HG02610 (cell line): ENCODE results near the gene LTBP3.
A peak's percentile ranks its signal among the peaks of the same experiment; 100 is the strongest.

Experiments used
- ATAC-seq: cut with Tn5 transposase; IDR thresholded peaks from one replicate; pipeline ENCODE4 v1.9.1; 2021; ENCODE audit warnings: mild to moderate bottlenecking, moderate library complexity; ENCODE audit not compliant: unreplicated experiment

Gene LTBP3

DNA sequence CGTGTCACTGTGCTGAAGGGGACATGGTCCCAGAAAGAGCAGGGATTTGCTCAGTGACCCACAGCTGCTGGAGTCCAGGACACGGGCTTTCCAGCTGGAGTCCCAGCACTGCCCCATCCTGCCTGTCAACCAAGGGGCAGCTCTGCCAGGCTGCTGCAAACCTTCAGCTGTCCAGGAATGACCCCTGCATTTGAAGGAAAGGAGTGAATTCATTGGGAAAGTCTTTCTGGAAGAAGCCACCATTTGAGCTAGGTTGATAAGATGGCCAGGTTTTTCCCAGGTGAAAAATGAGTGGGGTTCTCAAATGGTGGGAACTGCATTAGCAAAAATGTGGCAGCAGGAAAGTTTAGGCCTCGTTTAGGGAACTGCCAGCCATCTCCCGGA lies 28.1 kb upstream of the LTBP3 start:
- no peak for ATAC-seq

DNA sequence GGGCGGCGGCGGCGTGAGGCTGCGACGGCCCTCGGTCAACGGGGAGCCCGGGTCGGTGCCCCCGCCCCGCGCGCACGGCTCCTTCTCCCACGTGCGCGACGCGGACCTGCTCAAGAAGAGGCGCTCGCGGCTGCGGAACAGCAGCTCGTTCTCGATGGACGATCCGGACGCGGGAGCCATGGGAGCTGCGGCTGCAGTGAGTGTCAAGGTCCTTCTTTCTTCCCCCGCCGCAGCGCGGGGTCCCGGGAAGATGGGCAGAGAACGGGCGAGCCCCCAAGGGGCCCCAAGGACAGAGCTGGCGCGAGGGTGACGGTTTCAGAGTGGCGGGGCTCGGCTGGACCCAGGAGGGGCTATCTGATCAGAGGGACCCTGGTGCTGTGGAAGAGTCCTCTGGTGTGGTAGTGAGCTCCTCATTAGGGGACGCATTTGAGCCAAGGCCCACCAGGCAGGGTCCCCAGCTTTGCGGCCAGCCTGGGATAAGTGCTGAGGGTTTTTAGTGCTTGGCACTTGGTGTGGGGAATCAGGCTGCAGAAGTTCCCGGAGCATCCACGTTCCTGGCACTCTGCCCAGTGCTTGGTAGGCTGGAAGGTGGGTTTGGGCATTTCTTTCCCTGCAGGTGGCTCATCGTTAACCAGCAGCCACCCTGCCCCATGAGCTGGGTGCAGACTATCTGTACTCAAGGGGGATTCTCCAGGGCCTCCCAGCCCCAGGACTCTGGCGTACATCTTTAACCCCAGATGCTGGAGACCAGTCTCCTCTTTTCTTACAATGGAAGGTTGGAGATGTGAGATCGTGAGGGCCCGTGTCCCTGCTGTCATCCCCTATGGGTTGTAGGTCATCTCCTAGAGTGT lies 27.5 kb upstream of the LTBP3 start:
- no peak for ATAC-seq

DNA sequence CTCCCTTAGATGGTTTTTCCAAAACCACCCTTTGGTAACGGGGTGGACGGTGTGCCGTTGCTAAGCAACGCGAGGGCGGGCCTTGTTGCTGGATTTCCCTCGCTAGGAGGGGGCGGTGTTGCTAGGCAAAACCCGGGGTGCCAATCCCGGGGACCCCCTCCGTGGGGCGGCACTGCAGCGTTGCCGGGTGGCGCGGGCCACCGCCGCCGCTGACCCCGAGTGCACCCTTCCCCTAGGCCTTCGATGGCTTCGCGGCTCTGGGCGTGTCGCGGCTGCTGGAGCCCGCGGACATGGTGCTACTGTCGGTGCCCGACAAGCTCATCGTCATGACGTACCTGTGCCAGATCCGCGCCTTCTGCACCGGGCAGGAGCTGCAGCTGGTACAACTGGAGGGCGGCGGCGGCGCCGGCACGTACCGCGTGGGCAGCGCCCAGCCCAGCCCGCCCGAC lies 26.6 kb upstream of the LTBP3 start:
- ATAC-seq, result no peak

DNA sequence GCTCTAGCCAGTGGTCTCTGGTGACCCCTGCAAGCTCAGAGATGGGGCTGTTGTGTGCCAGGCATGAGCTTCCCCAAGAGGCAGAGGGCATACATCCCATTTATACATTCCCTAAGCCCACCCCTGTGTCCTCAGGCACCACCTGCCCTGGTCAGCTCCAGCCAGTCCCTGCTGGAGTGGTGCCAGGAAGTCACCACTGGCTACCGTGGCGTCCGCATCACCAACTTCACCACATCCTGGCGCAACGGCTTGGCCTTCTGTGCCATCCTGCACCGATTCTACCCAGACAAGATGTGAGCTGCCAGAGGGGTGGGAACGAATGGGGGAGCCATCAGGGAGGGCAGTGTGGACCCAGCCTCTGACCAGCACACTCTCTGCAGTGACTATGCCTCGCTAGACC lies 25.9 kb upstream of the LTBP3 start:
- no peak for ATAC-seq

DNA sequence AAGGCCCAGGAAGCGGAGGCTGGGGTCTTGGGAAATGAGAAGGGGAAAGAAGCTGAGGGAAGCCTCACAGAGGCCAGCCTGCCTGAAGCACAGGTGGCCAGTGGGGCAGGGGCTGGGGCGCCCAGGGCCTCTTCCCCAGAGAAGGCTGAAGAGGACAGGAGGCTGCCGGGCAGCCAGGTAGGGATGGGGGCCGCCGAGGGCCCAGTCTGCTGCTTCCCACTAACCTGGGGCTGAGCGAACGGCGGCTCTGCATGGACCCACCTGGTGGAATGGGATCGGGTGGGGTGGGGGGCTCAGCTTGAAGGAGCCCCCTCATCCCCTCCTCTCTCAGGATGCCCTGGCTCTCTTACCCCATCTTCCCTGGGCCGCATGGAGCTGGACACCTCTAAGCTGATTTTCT lies 25.4 kb upstream of the LTBP3 start:
- no peak for ATAC-seq

DNA sequence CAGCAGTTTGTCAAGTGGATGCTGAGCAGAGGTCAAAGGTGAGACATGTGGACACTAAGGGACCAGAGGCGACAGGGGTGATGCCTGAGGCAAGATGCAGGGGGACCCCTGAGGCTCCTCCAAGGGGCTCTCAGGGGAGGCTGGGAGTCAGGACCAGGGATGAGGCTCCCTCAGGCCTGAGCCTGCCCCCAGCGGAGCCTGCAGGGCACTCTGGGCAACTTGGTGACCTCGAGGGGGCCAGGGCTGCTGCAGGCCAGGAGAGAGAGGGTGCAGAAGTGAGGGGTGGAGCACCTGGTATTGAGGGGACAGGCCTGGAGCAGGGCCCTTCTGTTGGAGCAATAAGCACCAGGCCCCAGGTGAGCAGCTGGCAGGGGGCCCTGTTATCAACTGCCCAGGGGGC lies 23.8 kb upstream of the LTBP3 start:
- no peak for ATAC-seq

DNA sequence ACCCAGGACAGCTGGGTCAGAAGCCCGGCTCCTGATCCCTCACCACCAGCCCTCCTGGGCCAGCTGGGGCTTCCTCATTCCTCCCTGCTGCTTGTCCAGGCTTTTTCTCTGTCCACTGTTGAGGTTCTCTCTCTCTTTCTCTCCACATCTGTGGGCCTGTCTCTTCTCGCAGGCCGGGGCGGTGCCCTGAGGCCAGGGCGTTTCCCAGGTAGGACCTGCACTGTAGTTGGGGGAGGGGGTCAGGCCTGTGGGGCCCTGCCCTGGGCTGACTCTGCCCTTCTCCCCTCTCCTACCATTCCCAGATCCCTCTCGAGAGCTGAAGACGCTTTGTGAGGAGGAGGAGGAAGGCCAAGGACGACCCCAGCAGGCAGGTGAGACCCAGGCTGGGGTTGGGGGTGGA lies 22.6 kb upstream of the LTBP3 start:
- no peak for ATAC-seq

DNA sequence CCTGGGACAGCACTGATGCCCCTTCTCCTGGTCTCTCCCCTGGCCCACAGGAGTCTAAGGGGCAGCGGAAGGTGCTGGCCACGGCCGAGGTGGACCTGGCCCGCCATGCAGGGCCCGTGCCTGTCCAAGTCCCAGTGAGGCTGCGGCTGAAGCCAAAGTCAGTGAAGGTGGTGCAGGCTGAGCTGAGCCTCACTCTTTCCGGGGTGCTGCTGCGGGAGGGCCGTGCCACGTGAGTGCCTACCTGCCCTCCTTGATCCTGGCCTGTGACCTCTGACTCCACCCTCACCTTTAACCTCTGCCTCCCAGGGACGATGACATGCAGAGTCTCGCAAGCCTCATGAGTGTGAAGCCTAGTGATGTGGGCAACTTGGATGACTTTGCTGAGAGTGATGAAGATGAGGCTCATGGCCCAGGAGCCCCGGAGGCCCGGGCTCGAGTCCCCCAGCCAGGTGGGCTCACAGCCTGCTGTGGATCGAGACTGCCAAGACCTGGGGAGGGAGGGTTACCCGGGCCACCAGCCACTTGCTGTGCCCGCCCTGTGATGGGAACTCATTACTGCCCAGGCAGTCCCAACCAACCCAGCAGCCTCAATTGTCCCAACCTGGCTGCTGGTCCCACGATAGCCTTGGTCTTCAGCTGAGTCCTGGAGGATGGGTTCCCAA lies 22.0 kb upstream of the LTBP3 start:
- no peak for ATAC-seq

DNA sequence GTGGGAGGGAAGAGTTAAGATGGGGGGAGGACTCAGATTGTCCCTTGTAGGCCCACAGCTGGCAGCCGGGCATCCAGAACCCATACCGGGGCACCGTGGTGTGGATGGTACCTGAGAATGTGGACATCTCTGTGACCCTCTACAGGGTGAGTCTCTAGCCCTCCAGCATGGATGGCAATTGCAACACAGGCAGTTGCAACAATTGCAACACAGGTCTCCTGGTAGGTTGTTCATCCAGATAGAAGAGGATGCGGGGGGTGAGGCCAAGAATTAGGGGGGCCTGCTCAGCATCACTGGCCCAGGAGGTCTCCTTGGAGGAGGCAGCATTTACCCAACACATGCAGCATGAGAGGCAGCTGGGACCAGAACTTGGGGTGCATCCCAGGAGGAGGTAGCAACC lies 21.1 kb upstream of the LTBP3 start:
- ATAC-seq, result no peak

DNA sequence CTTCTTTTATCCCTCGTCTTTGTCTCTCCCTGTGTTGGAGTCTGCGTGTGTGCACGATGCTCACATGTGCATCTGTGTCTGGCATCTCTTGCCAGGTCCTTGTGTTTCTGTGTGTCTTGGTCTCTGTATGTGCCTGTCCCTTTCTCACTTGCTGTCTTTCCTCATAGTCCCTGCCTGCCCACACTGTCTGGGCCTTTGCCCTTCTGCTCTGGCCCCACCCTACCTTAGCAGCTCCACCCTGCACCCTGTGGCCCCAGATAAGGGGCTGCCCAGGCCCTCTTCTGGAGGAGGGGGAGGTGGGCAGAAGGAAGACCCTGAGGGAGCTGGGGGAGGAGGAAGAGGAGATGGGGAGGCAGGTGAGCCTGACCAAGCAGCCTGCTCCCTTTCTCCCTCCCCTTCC lies 20.5 kb upstream of the LTBP3 start:
- ATAC-seq, result no peak

DNA sequence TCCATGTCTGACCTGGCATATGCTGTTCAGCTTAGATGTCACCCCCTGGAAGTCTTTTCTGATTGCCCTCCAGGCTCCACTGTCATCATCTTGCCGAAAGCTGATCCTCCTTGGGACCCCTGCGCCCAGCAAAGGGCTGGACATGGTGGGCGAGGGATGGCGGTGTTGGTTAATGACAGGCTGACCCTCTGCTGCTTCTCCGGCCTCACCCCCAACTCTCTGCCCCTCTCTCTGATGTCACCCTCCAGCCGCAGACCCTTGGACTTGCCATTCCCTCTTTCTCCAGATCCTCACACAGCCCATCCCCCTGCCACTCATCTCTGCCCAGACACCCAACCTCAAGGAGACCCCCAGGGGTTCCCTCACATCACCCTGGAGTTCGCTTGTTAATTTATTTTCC lies 20.0 kb upstream of the LTBP3 start:
- no peak for ATAC-seq

DNA sequence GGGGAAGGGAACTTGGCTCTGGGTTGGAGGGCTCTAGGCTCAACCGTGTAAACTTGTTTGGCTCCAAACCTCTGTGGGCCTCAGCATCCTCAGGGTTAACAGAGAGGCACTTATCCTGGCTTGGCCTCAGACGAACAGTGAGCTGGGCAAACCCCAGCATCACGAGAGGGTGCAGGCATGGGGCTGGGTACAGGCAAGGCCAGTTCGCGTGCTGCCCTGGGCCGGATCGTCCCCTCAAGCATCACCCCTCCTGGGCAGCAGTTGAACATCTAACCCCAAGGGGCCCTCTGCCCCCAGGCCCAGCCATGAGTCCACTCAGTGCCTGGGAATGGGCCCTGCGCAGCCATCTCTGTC lies 19.6 kb upstream of the LTBP3 start:
- no peak for ATAC-seq

DNA sequence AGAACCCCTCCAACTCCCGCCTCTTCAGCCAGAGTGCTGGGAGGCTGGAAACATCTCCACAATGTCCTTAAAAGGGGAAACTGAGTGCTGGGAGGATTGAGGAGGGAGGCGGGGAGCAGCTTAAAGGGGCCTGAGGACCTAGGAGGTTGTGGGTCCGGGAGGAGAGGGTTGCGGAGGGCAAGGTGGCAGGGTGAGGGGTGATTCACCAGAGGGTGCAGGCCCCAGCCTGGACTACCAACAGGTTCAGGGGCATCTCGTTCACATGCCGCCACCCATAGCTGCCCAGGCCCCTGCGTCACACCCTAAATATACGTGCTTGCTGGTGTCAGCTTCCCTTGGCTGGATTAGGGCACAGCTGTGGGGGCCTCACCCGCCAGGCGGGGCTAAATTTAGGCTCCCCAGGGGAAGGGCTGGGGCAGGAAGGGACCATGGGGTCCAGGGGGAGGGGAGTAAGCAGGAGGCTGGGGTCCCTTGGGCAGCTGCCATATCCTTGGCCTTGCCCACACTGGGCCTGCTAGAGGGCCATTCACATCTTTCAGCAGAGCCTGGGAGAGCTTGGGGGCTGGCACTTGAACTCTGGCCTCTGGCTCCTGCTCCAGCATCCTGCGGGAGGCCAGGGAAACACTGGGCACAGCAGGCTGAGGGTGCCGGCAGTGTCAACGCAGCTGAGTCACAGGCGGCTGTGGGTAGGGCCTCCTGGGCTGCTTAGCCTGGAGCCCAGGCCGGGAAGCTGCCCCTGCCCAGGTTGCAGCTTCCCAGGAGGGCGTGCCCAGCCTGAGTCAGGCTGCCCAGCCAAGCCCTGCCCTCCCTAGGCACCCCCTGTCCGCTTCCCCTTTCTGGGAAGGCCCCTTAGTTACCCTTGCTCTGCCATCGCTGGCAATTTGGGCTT lies 19.0 kb upstream of the LTBP3 start:
- ATAC-seq, result no peak

DNA sequence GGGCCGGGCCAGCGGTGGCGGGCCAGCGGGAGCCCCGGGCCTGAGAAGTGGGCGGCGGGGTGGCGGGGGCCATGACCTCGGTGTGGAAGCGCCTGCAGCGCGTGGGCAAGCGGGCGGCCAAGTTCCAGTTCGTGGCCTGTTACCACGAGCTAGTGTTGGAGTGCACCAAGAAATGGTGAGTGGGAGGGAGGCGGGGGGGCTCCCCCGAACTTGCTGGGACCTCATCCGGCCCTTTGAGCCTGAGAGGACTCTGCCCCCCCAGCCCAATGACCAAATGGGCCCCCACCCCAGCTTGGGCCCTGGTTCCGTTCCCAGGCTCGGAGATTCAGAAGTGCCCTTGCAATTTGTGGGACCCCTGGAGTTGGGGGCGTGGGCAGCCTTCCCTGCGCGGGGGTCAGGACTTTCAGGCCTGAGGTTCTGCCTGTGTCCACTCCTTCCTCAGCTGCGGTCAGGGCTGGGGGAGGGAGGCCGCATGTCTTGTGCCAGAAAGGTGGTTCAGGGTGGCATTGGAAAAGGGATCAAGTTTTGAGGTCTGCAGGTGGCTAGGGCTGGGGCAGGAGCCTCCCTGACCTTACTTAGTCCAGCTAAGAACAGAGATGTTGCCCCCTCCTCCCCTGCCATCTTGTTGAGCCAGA lies 18.2 kb upstream of the LTBP3 start:
- ATAC-seq, result no peak

DNA sequence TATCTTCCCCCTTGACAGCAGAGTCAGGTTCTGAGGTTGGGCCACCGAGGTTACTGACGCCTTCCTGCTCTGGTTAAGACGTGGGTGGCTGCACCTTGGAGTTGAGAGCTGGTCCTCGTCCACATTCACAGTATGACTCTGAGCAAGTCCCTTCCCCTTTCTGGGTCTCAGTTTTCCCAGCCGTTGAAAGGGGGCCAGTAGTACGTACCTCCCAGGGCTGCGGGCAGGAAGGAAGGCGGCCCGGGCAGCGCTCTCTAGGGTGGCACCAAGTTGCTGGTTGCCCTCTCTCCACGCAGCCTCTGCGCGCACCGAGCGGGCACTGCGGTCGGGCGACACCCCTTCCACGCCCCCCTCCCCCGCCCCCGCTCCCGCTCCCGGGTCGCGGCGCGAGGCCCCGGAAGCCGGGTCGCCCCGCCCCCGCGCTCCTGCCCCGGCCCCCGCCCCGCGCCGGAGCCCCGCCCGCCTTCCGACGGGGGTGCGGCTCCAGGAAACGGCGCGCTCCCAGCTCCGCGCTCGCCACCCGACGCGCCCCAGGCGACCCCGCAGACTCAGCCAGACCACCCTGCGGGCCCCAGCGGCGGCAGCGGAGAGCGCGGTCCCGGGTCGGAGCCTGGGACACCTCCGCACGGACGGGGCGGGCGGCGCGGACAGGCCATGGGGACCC lies 17.5 kb upstream of the LTBP3 start, which contains the start of gene EHBP1L1:
EHBP1L1 (plus strand) TSS at position 486 of the 664 bp plus-strand sequence. CDS start 250 bp downstream, outside the sequence.
- peak; percentile 24 for ATAC-seq

DNA sequence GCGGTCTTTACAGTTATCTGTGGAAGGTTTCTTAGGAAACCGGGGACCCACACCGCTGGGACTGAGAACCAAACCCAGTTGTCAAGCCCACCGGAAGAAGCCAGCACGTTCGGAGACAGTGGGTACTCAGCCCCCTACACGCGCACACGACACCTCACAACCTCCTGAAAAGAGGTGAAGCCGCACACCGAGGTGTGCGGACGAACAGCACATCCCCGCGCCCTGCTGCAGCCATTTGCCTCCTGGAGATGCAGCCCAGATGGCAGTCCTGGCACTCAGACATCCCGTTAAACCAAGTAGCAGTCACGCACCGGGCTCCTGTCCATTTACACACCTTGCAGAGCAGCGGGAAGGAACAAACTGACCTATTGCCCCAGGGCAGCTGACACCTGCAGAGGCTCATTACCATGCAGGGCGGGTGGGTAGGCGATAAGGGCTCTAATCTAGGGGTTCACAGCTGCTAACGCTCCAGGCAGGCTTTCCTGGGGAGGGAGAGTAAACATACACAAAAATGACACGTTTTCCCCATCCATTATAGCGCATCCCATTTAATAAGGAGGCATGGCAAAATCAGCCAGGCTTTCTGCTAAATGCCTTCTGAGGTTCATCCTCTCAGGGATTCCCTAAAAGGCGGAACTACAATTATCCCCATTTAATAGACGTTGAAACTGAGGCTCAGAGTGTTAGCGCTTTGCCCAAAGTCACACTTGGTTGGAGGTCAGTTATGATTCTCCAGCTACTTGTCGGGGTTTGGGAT lies 16.8 kb upstream of the LTBP3 start:
- ATAC-seq, result no peak

DNA sequence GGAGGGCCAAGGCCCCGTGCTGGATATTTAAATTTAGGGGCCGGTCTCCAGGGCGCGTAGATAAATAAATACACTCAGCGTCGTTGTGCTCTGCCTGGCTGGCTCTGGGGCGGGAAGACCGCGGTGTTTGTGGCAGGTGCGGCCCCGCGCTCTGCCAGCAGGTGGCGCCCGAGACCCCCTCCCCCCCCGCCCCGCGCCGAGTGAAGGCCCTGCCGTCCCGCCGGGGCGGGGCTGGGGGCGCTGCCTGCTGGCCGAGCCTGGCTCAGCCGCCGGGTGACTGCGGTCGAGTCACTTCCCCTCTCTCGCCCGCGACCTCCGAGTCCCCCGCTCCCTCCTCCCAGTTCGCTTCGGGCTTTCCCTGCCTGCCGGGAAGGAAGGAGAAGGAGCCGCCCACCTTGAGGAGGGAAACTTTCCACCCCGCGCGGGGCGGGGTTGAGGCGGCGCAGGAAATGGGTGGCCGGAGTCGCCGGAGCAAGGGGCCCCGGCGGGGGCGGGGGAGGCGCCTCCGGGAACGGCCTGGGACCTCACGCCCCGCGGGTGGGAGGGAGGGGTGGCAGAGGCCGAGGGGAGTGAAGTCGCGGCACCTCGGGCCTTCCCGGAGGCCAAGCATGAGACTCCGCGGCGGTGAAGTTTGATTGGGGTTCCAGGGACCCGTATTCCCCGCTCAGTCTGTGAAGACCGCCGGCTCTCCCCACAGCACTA lies 16.1 kb upstream of the LTBP3 start:
- peak; percentile 29 for ATAC-seq

DNA sequence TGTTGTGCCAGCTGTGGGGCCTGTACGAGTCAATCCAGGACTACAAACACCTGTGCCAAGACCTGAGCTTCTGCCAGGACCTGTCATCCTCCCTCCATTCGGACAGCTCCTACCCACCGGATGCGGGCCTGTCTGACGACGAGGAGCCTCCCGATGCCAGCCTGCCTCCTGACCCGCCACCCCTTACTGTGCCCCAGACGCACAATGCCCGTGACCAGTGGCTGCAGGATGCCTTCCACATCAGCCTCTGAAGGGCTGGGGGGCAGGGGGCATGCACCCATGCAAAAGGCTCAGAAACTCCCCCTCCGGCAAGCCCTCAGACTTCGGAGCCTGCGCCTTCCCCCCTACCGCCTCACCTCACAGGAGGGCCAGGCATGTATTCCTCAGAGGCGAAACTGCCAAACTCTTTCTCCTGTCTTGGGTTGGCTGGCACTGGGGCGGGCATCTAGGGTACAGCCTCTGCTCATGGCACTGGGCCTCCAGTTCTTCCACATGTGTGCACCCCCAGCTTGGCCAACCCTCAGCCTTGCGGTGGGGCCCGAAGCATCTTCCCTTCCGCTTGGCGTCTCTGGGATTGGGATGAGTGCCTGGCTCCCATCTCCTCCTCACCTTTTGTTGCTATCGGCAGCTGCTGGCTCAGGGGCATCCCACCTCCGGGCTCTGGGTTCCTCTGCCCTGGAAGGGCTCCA lies 15.4 kb upstream of the LTBP3 start:
- ATAC-seq, result no peak
